Ovary (tissue), 3 donors: ENCODE data around the gene FAM110D.

Source experiments
- POLR2A ChIP-seq: fragments of 450-650 bp; IDR thresholded peaks from one replicate; pipeline ENCODE4 v1.6.1; 2017; ENCODE audit warnings: antibody characterized with exemption, mild to moderate bottlenecking, moderate library complexity
- TF ChIP-seq, protein P1 (sequence below), 3 donors: fragments of 450-650 bp in 2 of 3; fragments of 200-600 bp in 1 of 3; IDR thresholded peaks; one replicate each; pipeline versions ENCODE4 v1.5.1 to v1.8.0; 2016 to 2022; ENCODE audit warnings: antibody characterized with exemption in 3 of 3, mild to moderate bottlenecking in 1 of 3
- donor health status: DM: no; HTN: no; CAD: no.

DNA sequence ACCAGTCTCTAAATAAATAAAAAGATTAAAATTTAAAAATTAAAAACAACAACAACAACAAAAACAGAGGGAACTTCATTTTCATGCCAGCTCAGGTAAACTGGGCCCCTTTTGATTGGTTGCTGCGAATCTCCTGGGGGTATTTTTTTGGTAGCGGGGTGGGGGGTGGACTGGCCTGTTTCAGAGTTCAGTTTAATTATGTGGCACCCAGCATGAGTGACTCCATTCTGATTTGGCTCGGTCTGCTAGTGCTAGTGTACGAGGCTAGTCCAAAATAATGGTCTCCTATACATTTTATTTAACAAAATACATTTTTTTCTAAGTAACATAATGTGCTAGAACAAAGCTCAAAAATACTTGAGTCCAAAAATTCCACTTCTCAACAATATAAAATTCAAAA lies 29.1 kb upstream of the FAM110D start:
- TF ChIP-seq, protein P1, sequence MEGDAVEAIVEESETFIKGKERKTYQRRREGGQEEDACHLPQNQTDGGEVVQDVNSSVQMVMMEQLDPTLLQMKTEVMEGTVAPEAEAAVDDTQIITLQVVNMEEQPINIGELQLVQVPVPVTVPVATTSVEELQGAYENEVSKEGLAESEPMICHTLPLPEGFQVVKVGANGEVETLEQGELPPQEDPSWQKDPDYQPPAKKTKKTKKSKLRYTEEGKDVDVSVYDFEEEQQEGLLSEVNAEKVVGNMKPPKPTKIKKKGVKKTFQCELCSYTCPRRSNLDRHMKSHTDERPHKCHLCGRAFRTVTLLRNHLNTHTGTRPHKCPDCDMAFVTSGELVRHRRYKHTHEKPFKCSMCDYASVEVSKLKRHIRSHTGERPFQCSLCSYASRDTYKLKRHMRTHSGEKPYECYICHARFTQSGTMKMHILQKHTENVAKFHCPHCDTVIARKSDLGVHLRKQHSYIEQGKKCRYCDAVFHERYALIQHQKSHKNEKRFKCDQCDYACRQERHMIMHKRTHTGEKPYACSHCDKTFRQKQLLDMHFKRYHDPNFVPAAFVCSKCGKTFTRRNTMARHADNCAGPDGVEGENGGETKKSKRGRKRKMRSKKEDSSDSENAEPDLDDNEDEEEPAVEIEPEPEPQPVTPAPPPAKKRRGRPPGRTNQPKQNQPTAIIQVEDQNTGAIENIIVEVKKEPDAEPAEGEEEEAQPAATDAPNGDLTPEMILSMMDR (IDR thresholded peaks at IDR 0.05): no peak
- TF ChIP-seq POLR2A: no peak
